ENCODE data around the gene TMEM9. TPM values are rescaled to one million over a fixed set of nuclear protein-coding genes. Genes with fewer than 3 reads are reported as not detected.

TMEM9 gene
- total and polyA plus RNA-seq, 2 experiments from 2014 or later, result 99.4 to 104 TPM

GRCh38 chr1:201140235-201140940, 13.9 kb downstream of the TMEM9 start:
- H3K4me2 ChIP-seq, result no peak overlapping the region
- no peaks in the 10 kb centered on the region for H3K9me3 ChIP-seq (ENCODE audit: low read depth)
- H3K27me3 ChIP-seq, result no peaks in the 10 kb centered on the region
- TF ChIP-seq EZH2phosphoT487 (IDR thresholded peaks at IDR 0.05; ENCODE audit: low read depth, severe bottlenecking, unreplicated experiment) (no peak), EZH2 (IDR thresholded peaks at IDR 0.05; ENCODE audit: borderline replicate concordance) (no peak), CTCF (IDR thresholded peaks at IDR 0.05; ENCODE audit: poor library complexity) (no peak)
- H3K4me3 ChIP-seq, result no peak overlapping the region
- 58% methylated on average over 10 of the region's 10 CpGs for whole genome bisulfite sequencing (ENCODE audit: low lambda C conversion rate, missing lambda C conversion rate)
- H3K9me2 ChIP-seq (replicated peaks; ENCODE audit: insufficient read depth), result no peaks in the 10 kb centered on the region
- no peak overlapping the region for H2AFZ ChIP-seq
- H3K27ac ChIP-seq, result no peak overlapping the region
- no peaks in the 10 kb centered on the region for H3K79me2 ChIP-seq
- no peak for DNase-seq (ENCODE audit: low spot score)
- peaks cover 12% of the 10 kb centered on the region for H3K4me1 ChIP-seq (ENCODE audit: insufficient read depth)
- no peaks in the 10 kb centered on the region for H3K36me3 ChIP-seq (replicated peaks; ENCODE audit: insufficient read depth, low read depth)
- H4K20me1 ChIP-seq (ENCODE audit: insufficient read depth, poor library complexity, severe bottlenecking), result no peaks in the 10 kb centered on the region

- 76% methylated on average over 9 of the region's 9 CpGs for WGBS (ENCODE audit: low lambda C conversion rate, missing lambda C conversion rate)
- H3K36me3 ChIP-seq (replicated peaks; ENCODE audit: insufficient read depth, low read depth), result no peaks in the 10 kb centered on the region
- no peaks in the 10 kb centered on the region for H3K27me3 ChIP-seq
- no peak overlapping the region for H3K4me2 ChIP-seq
- no peaks in the 10 kb centered on the region for H4K20me1 ChIP-seq (ENCODE audit: insufficient read depth, poor library complexity, severe bottlenecking)
- H3K27ac ChIP-seq, result no peak overlapping the region
- no peak overlapping the region for H3K4me3 ChIP-seq
- no peak for DNase-seq (ENCODE audit: low spot score)
- no peaks in the 10 kb centered on the region for H3K9me3 ChIP-seq (ENCODE audit: low read depth)
- TF ChIP-seq EZH2 (IDR thresholded peaks at IDR 0.05; ENCODE audit: borderline replicate concordance) (no peak), CTCF (IDR thresholded peaks at IDR 0.05; ENCODE audit: poor library complexity) (no peak), EZH2phosphoT487 (IDR thresholded peaks at IDR 0.05; ENCODE audit: low read depth, severe bottlenecking, unreplicated experiment) (no peak)
- H3K79me2 ChIP-seq, result no peaks in the 10 kb centered on the region
- H3K4me1 ChIP-seq (ENCODE audit: insufficient read depth), result peaks cover 12% of the 10 kb centered on the region
- H2AFZ ChIP-seq, result no peak overlapping the region
- H3K9me2 ChIP-seq (replicated peaks; ENCODE audit: insufficient read depth), result no peaks in the 10 kb centered on the region
These were observed 14.5 kb downstream of the TMEM9 start for GRCh38 chr1:201139756-201140155.

- no peaks in the 10 kb centered on the region for H3K36me3 ChIP-seq (replicated peaks; ENCODE audit: insufficient read depth, low read depth)
These were observed 15.0 kb downstream of the TMEM9 start for GRCh38 chr1:201139306-201139705.

More at GRCh38 chr1:201139306-201139705, 15.0 kb downstream of the TMEM9 start:
- no peak overlapping the region for H2AFZ ChIP-seq
- no peaks in the 10 kb centered on the region for H3K9me3 ChIP-seq (ENCODE audit: low read depth)
- no peaks in the 10 kb centered on the region for H4K20me1 ChIP-seq (ENCODE audit: insufficient read depth, poor library complexity, severe bottlenecking)
- no peak overlapping the region for H3K4me3 ChIP-seq
- TF ChIP-seq EZH2phosphoT487 (IDR thresholded peaks at IDR 0.05; ENCODE audit: low read depth, severe bottlenecking, unreplicated experiment) (no peak), EZH2 (IDR thresholded peaks at IDR 0.05; ENCODE audit: borderline replicate concordance) (no peak), CTCF (IDR thresholded peaks at IDR 0.05; ENCODE audit: poor library complexity) (no peak)
- no peak overlapping the region for H3K27ac ChIP-seq
- no peak overlapping the region for H3K4me2 ChIP-seq
- no peaks in the 10 kb centered on the region for H3K27me3 ChIP-seq
- DNase-seq (ENCODE audit: low spot score), result no peak
- peaks cover 12% of the 10 kb centered on the region for H3K4me1 ChIP-seq (ENCODE audit: insufficient read depth)
- H3K79me2 ChIP-seq, result no peaks in the 10 kb centered on the region
- H3K9me2 ChIP-seq (replicated peaks; ENCODE audit: insufficient read depth), result no peaks in the 10 kb centered on the region
- 100% methylated on average over 5 of the region's 5 CpGs for WGBS (ENCODE audit: low lambda C conversion rate, missing lambda C conversion rate)
